Stimulated activated CD8-positive, alpha-beta memory T cell treated with anti-CD3 and anti-CD28 coated beads, Interleukin-15, amount 100 ng/mL, for 1 hour (primary cell): ENCODE results near the gene IL4I1.

Source experiments
- DNase-seq: peaks from one replicate; pipeline ENCODE4 v3.0.0-alpha.2; 2020; ENCODE audit warnings: low read depth

The IL4I1 gene

GRCh38 chr19:49850221-49850486, 46.5 kb downstream of the IL4I1 start:
- DNase-seq = no peak

DNA sequence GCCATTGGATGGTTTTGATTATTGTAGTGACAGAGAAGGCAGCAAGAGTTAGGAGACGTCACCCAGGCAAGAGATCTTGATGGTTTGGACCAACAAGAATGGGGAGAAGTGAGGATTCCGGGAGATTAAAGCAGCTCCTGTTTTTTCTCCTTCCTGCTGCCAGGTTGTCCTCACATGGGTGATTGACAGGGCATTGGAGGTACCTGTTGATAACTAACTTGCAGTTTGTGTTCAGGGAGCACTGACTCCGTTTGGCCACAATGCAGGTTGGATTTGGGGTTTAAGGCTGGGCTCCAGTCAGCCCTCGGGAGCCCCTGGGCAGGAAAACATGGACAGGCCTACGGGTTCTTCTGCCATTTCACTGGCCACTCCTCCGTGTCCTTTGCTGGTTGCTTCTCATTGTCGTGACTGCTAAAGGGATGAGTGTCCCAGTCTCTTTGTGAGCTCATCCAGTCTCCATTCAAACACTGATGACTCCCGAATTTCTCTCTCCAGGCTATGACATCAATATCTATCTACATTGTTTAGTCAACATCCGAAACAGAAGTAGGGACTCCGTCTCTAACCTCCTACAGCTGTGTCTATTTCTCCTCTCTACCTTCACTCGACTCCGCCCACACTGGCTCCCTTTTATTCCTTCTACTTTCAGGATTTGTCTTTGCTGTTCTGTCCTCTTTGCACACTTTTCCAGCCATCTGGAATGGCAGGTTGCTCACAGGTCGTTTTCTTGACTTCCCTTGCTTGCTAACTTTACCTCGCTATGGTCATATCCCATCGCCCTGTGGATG, 47.1 kb downstream of the IL4I1 start:
- no peak for DNase-seq

DNA sequence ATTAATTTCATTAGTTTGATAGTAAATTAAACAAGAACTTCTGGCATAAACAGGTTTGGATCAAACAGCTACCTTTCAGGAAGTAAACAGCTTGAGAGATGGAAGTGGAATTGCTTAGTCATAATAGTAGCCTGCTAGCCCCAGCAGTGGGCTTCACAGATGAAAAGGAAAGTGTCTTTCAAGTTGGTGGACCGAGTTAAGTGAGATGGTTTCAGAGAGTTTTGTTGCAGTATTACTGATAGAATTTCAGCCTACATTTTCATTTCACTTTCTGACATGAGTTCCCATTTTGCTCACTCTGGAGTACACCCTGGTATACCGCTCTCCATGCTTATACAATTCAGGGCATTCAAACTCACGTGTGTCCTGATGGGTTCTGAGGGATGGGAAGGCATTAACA, 47.7 kb downstream of the IL4I1 start:
- DNase-seq = no peak

- no peak for DNase-seq
These were observed 48.7 kb downstream of the IL4I1 start for GRCh38 chr19:49847731-49848696.

GRCh38 chr19:49846408-49846807, 50.3 kb downstream of the IL4I1 start:
- no peak for DNase-seq

GRCh38 chr19:49845414-49845813, 51.3 kb downstream of the IL4I1 start:
- no peak for DNase-seq

- DNase-seq = no peak
These were observed 52.3 kb downstream of the IL4I1 start for GRCh38 chr19:49844138-49845095.

DNA sequence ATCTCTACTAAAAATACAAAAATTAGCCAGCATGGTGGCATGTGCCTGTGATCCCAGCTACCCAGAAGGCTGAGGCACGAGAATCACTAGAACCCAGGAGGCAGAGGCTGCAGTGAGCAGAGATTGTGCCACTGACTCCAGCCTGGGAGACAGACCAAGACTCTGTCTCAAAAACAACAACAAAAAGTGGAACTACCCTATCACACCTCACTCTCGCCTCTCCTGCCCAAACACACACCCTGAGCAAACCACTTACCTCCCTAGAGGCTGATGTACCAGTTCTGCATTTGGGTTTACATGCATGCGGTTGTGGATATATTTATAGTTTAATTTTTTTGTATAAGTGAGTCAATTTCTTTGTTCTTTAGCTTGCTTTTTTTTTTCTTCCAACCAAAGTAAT, 53.4 kb downstream of the IL4I1 start:
- no peak for DNase-seq

GRCh38 chr19:49840736-49841249, 55.9 kb downstream of the IL4I1 start:
- DNase-seq = no peak

DNA sequence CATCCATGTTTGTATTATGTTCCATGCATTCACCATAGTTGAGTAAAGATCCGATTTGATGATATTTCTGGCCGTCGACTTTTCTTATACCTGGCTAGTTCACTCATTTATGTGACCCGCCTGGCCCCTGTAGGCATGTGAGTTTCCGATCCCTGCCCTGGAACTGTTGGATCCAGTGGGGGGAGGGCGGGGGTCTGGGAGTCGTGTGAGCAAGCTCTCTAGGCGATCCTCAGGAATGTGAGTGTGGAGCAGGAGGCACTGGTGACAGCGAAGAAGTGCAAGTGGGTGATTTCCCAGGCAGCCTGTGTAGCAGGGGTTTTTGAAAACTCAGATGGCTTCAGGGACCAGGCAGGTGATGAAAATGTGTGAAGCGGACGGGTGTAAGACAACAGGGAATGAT, 56.4 kb downstream of the IL4I1 start:
- DNase-seq = no peak

DNA sequence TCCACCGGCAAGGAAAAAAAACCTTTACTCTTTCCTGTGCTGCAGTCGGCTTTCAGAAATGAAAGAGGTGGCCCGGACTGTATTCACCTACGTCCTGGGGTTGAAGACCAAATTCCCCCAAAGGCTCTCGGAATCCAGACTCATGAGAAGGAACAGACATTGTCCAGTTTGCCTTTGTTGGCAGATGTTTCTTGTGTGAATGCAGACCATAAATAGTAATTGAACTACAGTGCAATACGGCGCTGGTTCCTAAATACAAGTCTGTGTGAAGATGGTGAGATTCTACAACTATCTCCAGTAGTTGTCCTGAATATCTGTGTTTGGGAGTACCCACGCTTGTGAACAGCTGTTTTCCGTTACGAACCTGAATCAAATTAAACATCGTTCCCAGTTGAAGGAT, 57.0 kb downstream of the IL4I1 start:
- DNase-seq = no peak
